WTC11 (cell line): ENCODE results near the gene WRAP73.

Experiments used
- FOXJ3 ChIP-seq: sonication (generic); formaldehyde crosslinking; IDR thresholded peaks from 2 replicates; pipeline ENCODE4 v1.9.0; 2021; ENCODE audit warnings: missing genetic modification reagents, mild to moderate bottlenecking, borderline replicate concordance
- MAX ChIP-seq: sonication (generic); formaldehyde crosslinking; IDR thresholded peaks from 2 replicates; pipeline ENCODE4 v1.8.0; 2022; ENCODE audit warnings: mild to moderate bottlenecking, missing genetic modification reagents
- USF2 ChIP-seq: sonication (generic); formaldehyde crosslinking; IDR thresholded peaks from 2 replicates; pipeline ENCODE4 v1.8.1; 2023; ENCODE audit warnings: mild to moderate bottlenecking, missing genetic modification reagents, moderate library complexity
- TF ChIP-seq, protein P1 (sequence below): fragments of 200-600 bp; IDR thresholded peaks from 2 replicates; pipeline ENCODE4 v1.8.0; 2022; ENCODE audit warnings: antibody characterized with exemption
- TF ChIP-seq, protein P2 (sequence below): sonication (generic); formaldehyde crosslinking; conservative IDR thresholded peaks from 2 replicates; pipeline ENCODE4 v1.8.1; 2023; ENCODE audit warnings: mild to moderate bottlenecking, low read depth, missing genetic modification reagents, moderate library complexity

GRCh38 chr1:3657096-3657475, 7.2 kb upstream of the WRAP73 start:
- TF ChIP-seq USF2 (CRISPR knock-in tag) = no peak
- no peak for TF ChIP-seq MAX
- TF ChIP-seq, protein P1, sequence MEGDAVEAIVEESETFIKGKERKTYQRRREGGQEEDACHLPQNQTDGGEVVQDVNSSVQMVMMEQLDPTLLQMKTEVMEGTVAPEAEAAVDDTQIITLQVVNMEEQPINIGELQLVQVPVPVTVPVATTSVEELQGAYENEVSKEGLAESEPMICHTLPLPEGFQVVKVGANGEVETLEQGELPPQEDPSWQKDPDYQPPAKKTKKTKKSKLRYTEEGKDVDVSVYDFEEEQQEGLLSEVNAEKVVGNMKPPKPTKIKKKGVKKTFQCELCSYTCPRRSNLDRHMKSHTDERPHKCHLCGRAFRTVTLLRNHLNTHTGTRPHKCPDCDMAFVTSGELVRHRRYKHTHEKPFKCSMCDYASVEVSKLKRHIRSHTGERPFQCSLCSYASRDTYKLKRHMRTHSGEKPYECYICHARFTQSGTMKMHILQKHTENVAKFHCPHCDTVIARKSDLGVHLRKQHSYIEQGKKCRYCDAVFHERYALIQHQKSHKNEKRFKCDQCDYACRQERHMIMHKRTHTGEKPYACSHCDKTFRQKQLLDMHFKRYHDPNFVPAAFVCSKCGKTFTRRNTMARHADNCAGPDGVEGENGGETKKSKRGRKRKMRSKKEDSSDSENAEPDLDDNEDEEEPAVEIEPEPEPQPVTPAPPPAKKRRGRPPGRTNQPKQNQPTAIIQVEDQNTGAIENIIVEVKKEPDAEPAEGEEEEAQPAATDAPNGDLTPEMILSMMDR = no peak
- no peak for TF ChIP-seq FOXJ3 (CRISPR knock-in tag)
- TF ChIP-seq, protein P2, sequence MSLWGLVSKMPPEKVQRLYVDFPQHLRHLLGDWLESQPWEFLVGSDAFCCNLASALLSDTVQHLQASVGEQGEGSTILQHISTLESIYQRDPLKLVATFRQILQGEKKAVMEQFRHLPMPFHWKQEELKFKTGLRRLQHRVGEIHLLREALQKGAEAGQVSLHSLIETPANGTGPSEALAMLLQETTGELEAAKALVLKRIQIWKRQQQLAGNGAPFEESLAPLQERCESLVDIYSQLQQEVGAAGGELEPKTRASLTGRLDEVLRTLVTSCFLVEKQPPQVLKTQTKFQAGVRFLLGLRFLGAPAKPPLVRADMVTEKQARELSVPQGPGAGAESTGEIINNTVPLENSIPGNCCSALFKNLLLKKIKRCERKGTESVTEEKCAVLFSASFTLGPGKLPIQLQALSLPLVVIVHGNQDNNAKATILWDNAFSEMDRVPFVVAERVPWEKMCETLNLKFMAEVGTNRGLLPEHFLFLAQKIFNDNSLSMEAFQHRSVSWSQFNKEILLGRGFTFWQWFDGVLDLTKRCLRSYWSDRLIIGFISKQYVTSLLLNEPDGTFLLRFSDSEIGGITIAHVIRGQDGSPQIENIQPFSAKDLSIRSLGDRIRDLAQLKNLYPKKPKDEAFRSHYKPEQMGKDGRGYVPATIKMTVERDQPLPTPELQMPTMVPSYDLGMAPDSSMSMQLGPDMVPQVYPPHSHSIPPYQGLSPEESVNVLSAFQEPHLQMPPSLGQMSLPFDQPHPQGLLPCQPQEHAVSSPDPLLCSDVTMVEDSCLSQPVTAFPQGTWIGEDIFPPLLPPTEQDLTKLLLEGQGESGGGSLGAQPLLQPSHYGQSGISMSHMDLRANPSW (CRISPR knock-in tag) = no peak
